ENCODE measurements around the gene FOXF2.
"Not testable (repeated sequence)": the region's sequence is repeated elsewhere in the genome, so short reads cannot be mapped to it uniquely, and the experiment has no call there.

FOXF2 gene

GRCh38 chr6:1389369-1390132 is at the start of gene FOXF2:
Gene FOXF2 (plus strand): TSS chr6:1389576. CDS start chr6:1389948, 372 bp downstream.
- no peak within 1 kb of the TSS for H3K27ac ChIP-seq (ENCODE audit: low read depth, low read length)
- H3K9me3 ChIP-seq (ENCODE audit: control insufficient read depth, insufficient read depth, low read length): no peaks in the 10 kb centered on the region
- peaks cover 98% of the 10 kb centered on the region for H3K27me3 ChIP-seq (ENCODE audit: control insufficient read depth, insufficient read depth, low read length)
- peak within 1 kb of the TSS; percentile 32; the same call in 1 of the 2 replicates for H3K4me3 ChIP-seq (ENCODE audit: low read depth, low read length)
- H3K9ac ChIP-seq (ENCODE audit: low read depth, low read length): no peak within 1 kb of the TSS
- H3K36me3 ChIP-seq (ENCODE audit: control insufficient read depth, insufficient read depth, low read length): no peaks in the 10 kb centered on the region
- peaks cover 21% of the 10 kb centered on the region for H3K4me1 ChIP-seq (ENCODE audit: control insufficient read depth, insufficient read depth, low read length)

- no peaks in the 10 kb centered on the region for H3K36me3 ChIP-seq (ENCODE audit: control insufficient read depth, insufficient read depth, low read length)
- H3K27me3 ChIP-seq (ENCODE audit: control insufficient read depth, insufficient read depth, low read length): no peaks in the 10 kb centered on the region
- H3K4me3 ChIP-seq (ENCODE audit: low read depth, low read length): no peak overlapping the region
- peaks cover 10% of the 10 kb centered on the region for H3K9me3 ChIP-seq (ENCODE audit: control insufficient read depth, insufficient read depth, low read length)
- peaks cover 19% of the 10 kb centered on the region for H3K4me1 ChIP-seq (ENCODE audit: control insufficient read depth, insufficient read depth, low read length)
- no peak overlapping the region for H3K27ac ChIP-seq (ENCODE audit: low read depth, low read length)
- no peak overlapping the region for H3K9ac ChIP-seq (ENCODE audit: low read depth, low read length)
These were observed 43.3 kb upstream of the FOXF2 start for GRCh38 chr6:1346101-1346500.

- Histone ChIP-seq H3K4me3 (ENCODE audit: low read depth, low read length) (no peak overlapping the region), H3K9me3 (ENCODE audit: control insufficient read depth, insufficient read depth, low read length) (peaks cover 15% of the 10 kb centered on the region), H3K9ac (ENCODE audit: low read depth, low read length) (no peak overlapping the region), H3K36me3 (ENCODE audit: control insufficient read depth, insufficient read depth, low read length) (no peaks in the 10 kb centered on the region), H3K27me3 (ENCODE audit: control insufficient read depth, insufficient read depth, low read length) (no peaks in the 10 kb centered on the region), H3K4me1 (ENCODE audit: control insufficient read depth, insufficient read depth, low read length) (peaks cover 19% of the 10 kb centered on the region), H3K27ac (ENCODE audit: low read depth, low read length) (no peak overlapping the region)
These were observed 42.8 kb upstream of the FOXF2 start for GRCh38 chr6:1346558-1347091.

GRCh38 chr6:1347161-1347560 is 42.2 kb upstream of the FOXF2 start:
- H3K4me1 ChIP-seq (ENCODE audit: control insufficient read depth, insufficient read depth, low read length): peaks cover 19% of the 10 kb centered on the region
- H3K27me3 ChIP-seq (ENCODE audit: control insufficient read depth, insufficient read depth, low read length): no peaks in the 10 kb centered on the region
- H3K27ac ChIP-seq (ENCODE audit: low read depth, low read length): no peak overlapping the region
- no peak overlapping the region for H3K9ac ChIP-seq (ENCODE audit: low read depth, low read length)
- no peaks in the 10 kb centered on the region for H3K36me3 ChIP-seq (ENCODE audit: control insufficient read depth, insufficient read depth, low read length)
- H3K4me3 ChIP-seq (ENCODE audit: low read depth, low read length): no peak overlapping the region
- H3K9me3 ChIP-seq (ENCODE audit: control insufficient read depth, insufficient read depth, low read length): peaks cover 21% of the 10 kb centered on the region

DNA sequence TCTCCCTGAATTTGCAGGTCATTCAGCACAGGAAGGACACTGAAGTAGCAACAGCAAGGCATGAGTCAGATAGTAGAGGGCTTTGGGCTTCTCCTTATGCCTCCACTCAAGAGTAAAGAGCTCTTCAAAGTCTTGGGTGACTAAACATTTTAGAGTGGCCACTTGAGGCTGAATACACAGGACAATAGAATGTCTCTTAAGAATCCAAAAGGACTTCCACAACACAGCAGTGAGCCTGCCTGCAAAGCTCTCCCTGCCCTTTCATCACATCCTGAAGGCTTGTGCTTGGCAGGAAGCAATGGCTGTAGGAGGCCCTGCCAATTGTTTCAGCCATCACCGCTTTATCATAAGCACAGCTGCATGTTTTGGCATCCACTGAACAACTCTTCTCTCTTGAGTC is 40.7 kb upstream of the FOXF2 start:
- H3K9ac ChIP-seq (ENCODE audit: low read depth, low read length): no peak overlapping the region
- peaks cover 22% of the 10 kb centered on the region for H3K9me3 ChIP-seq (ENCODE audit: control insufficient read depth, insufficient read depth, low read length)
- H3K4me3 ChIP-seq (ENCODE audit: low read depth, low read length): no peak overlapping the region
- peak overlapping the region; percentile 90 for H3K27ac ChIP-seq (ENCODE audit: low read depth, low read length)
- no peaks in the 10 kb centered on the region for H3K27me3 ChIP-seq (ENCODE audit: control insufficient read depth, insufficient read depth, low read length)
- peaks cover 19% of the 10 kb centered on the region for H3K4me1 ChIP-seq (ENCODE audit: control insufficient read depth, insufficient read depth, low read length)
- no peaks in the 10 kb centered on the region for H3K36me3 ChIP-seq (ENCODE audit: control insufficient read depth, insufficient read depth, low read length)

- no peak overlapping the region for H3K9ac ChIP-seq (ENCODE audit: low read depth, low read length)
- H3K27ac ChIP-seq (ENCODE audit: low read depth, low read length): no peak overlapping the region
- peaks cover 19% of the 10 kb centered on the region for H3K4me1 ChIP-seq (ENCODE audit: control insufficient read depth, insufficient read depth, low read length)
- H3K4me3 ChIP-seq (ENCODE audit: low read depth, low read length): no peak overlapping the region
- no peaks in the 10 kb centered on the region for H3K27me3 ChIP-seq (ENCODE audit: control insufficient read depth, insufficient read depth, low read length)
- H3K36me3 ChIP-seq (ENCODE audit: control insufficient read depth, insufficient read depth, low read length): no peaks in the 10 kb centered on the region
- peaks cover 17% of the 10 kb centered on the region for H3K9me3 ChIP-seq (ENCODE audit: control insufficient read depth, insufficient read depth, low read length)
These were observed 39.7 kb upstream of the FOXF2 start for GRCh38 chr6:1349655-1350054.

- no peaks in the 10 kb centered on the region for H3K27me3 ChIP-seq (ENCODE audit: control insufficient read depth, insufficient read depth, low read length)
- H3K4me3 ChIP-seq (ENCODE audit: low read depth, low read length): no peak overlapping the region
- H3K9me3 ChIP-seq (ENCODE audit: control insufficient read depth, insufficient read depth, low read length): peaks cover 14% of the 10 kb centered on the region
- H3K27ac ChIP-seq (ENCODE audit: low read depth, low read length): no peak overlapping the region
- no peak overlapping the region for H3K9ac ChIP-seq (ENCODE audit: low read depth, low read length)
- H3K36me3 ChIP-seq (ENCODE audit: control insufficient read depth, insufficient read depth, low read length): no peaks in the 10 kb centered on the region
- H3K4me1 ChIP-seq (ENCODE audit: control insufficient read depth, insufficient read depth, low read length): peaks cover 19% of the 10 kb centered on the region
These were observed 37.9 kb upstream of the FOXF2 start for GRCh38 chr6:1351381-1352008.

GRCh38 chr6:1355068-1355467 is 34.3 kb upstream of the FOXF2 start:
- H3K36me3 ChIP-seq (ENCODE audit: control insufficient read depth, insufficient read depth, low read length); H3K4me1 ChIP-seq (ENCODE audit: control insufficient read depth, insufficient read depth, low read length); H3K9ac ChIP-seq (ENCODE audit: low read depth, low read length); H3K4me3 ChIP-seq (ENCODE audit: low read depth, low read length); H3K27ac ChIP-seq (ENCODE audit: low read depth, low read length); H3K27me3 ChIP-seq (ENCODE audit: control insufficient read depth, insufficient read depth, low read length): not testable (repeated sequence)
- H3K9me3 ChIP-seq (ENCODE audit: control insufficient read depth, insufficient read depth, low read length): peaks cover 14% of the 10 kb centered on the region

DNA sequence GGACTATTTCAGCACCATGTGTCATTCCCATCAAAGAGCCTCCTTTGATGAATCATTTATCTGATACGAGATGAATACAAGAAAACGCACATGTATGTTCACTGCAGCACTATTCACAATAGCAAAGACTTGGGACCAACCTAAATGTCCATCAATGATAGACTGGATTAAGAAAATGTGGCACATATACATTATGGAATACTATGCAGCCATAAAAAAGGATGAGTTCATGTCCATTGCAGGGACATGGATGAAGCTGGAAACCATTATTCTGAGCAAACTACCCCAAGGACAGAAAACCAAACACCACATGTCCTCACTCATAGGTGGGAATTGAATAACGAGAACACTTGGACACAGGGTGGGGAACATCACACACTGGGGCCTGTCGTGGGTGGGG is 27.7 kb upstream of the FOXF2 start:
- not testable (repeated sequence) for H3K4me3 ChIP-seq (ENCODE audit: low read depth, low read length); H3K36me3 ChIP-seq (ENCODE audit: control insufficient read depth, insufficient read depth, low read length); H3K9me3 ChIP-seq (ENCODE audit: control insufficient read depth, insufficient read depth, low read length); H3K27ac ChIP-seq (ENCODE audit: low read depth, low read length); H3K9ac ChIP-seq (ENCODE audit: low read depth, low read length)
- Histone ChIP-seq H3K4me1 (ENCODE audit: control insufficient read depth, insufficient read depth, low read length) (0 out of 2 replicates have a peak, but pooled peaks cover 14% of the 10 kb centered on the region), H3K27me3 (ENCODE audit: control insufficient read depth, insufficient read depth, low read length) (peaks cover 11% of the 10 kb centered on the region)

DNA sequence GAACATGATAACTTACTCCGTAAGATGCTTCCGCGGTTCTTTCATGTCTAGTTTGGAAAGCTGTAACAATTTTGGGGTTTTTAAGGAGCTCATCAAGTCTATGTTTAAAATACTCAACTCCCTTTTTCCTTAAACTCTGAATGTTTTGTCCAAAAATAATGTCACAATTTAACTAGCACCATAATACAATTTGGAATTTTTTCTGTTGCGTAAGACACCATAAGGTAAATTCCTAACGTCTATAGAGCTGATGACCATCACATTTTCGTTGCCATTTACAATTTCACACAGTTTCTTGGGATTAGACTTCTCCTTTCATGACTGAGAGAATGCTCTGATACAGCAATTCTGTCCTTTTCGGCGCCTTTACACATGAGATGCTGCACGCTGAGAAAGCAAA is 26.7 kb upstream of the FOXF2 start:
- Histone ChIP-seq H3K27me3 (ENCODE audit: control insufficient read depth, insufficient read depth, low read length) (peaks cover 11% of the 10 kb centered on the region), H3K9ac (ENCODE audit: low read depth, low read length) (no peak overlapping the region)

GRCh38 chr6:1363298-1363697 is 26.1 kb upstream of the FOXF2 start:
- H3K27me3 ChIP-seq (ENCODE audit: control insufficient read depth, insufficient read depth, low read length): peaks cover 11% of the 10 kb centered on the region
- H3K27ac ChIP-seq (ENCODE audit: low read depth, low read length): no peak overlapping the region
- H3K4me3 ChIP-seq (ENCODE audit: low read depth, low read length): no peak overlapping the region
- 0 out of 2 replicates have a peak, but pooled peaks cover 14% of the 10 kb centered on the region for H3K4me1 ChIP-seq (ENCODE audit: control insufficient read depth, insufficient read depth, low read length)
- no peaks in the 10 kb centered on the region for H3K9me3 ChIP-seq (ENCODE audit: control insufficient read depth, insufficient read depth, low read length)
- no peak overlapping the region for H3K9ac ChIP-seq (ENCODE audit: low read depth, low read length)
- no peaks in the 10 kb centered on the region for H3K36me3 ChIP-seq (ENCODE audit: control insufficient read depth, insufficient read depth, low read length)

More for the DNA sequence above, 26.7 kb upstream of the FOXF2 start:
- Histone ChIP-seq H3K9me3 (ENCODE audit: control insufficient read depth, insufficient read depth, low read length) (no peaks in the 10 kb centered on the region), H3K36me3 (ENCODE audit: control insufficient read depth, insufficient read depth, low read length) (no peaks in the 10 kb centered on the region), H3K4me3 (ENCODE audit: low read depth, low read length) (no peak overlapping the region), H3K4me1 (ENCODE audit: control insufficient read depth, insufficient read depth, low read length) (0 out of 2 replicates have a peak, but pooled peaks cover 14% of the 10 kb centered on the region), H3K27ac (ENCODE audit: low read depth, low read length) (no peak overlapping the region)
